ENCODE results near the gene CYP26C1.

GRCh38 chr10:93081318-93081717, 20.7 kb downstream of the CYP26C1 start:
- TF ChIP-seq POLR2AphosphoS5 (IDR thresholded peaks at IDR 0.05; ENCODE audit: low read depth) = no peak
- no peak for TF ChIP-seq SPI1 (IDR thresholded peaks at IDR 0.05; ENCODE audit: borderline replicate concordance, low read depth)
